Coronary artery (tissue), 2 donors: ENCODE data around the gene CEPT1.

Experiments
- DNase-seq: peaks from one replicate; pipeline ENCODE4 v3.0.0-alpha.2; 2017; ENCODE audit warnings: low spot score
- H3K27ac ChIP-seq, 2 donors: fragments of 200-600 bp; sonication (generic); one replicate each; pipeline ENCODE4 v1.5.1; 2016 to 2019
- H3K4me3 ChIP-seq: fragments of 200-600 bp; sonication (generic); 2 replicates; pipeline ENCODE4 v1.5.1; 2016; ENCODE audit warnings: mild to moderate bottlenecking, moderate library complexity
- TF ChIP-seq, protein P1 (sequence below): fragments of 200-600 bp; sonication (generic); IDR thresholded peaks from one replicate; pipeline ENCODE4 v1.5.1; 2019; ENCODE audit warnings: antibody characterized with exemption

CEPT1 gene

DNA sequence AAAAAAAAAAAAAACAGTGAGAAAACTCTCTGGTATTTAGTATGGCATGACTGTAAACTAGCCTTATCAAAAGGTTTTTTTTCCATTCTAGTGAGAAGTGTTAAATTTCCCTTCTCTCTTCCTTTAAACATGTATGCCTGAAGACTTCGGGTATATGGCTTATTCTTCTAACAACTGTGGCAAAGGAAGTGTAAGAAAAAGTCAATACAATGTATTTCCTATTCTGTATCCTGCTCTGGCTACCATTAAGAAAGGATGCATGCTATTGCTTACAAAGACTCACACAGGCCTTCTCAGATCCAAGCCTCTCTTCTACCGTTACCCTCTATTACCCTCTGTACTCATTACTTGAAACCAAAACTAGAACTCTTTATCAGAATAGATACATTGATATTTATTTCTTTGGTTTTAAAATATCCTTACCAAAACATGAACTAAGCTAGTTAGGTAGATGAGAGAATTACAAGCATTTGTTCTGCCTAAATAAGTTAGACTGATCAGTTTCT, 8.4 kb downstream of the CEPT1 start:
- DNase-seq = no peak
- Histone ChIP-seq H3K27ac (no peak overlapping the region), H3K4me3 (no peak overlapping the region)
- TF ChIP-seq, protein P1, sequence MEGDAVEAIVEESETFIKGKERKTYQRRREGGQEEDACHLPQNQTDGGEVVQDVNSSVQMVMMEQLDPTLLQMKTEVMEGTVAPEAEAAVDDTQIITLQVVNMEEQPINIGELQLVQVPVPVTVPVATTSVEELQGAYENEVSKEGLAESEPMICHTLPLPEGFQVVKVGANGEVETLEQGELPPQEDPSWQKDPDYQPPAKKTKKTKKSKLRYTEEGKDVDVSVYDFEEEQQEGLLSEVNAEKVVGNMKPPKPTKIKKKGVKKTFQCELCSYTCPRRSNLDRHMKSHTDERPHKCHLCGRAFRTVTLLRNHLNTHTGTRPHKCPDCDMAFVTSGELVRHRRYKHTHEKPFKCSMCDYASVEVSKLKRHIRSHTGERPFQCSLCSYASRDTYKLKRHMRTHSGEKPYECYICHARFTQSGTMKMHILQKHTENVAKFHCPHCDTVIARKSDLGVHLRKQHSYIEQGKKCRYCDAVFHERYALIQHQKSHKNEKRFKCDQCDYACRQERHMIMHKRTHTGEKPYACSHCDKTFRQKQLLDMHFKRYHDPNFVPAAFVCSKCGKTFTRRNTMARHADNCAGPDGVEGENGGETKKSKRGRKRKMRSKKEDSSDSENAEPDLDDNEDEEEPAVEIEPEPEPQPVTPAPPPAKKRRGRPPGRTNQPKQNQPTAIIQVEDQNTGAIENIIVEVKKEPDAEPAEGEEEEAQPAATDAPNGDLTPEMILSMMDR = no peak

DNA sequence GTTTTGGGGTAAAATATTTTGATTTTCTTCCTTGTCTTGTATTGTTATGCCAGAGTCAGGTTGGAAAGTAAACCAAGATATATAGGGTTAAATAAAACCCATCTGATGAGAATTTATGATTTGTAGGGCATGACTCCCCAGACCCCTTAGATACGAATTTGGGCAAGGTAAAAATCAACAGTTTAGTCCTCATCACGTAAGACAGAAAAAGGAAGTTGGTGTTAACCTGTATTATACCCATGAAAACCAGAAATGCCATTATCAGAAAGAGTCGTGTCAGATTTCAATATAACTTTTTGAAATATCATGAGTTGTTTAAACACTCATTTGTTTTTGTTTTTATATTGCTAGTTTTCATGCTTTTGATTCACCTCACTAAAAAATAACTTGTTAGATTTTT, 11.8 kb downstream of the CEPT1 start:
- no peak overlapping the region for H3K4me3 ChIP-seq
- TF ChIP-seq, protein P1 = no peak
- no peak for DNase-seq
- H3K27ac ChIP-seq = no peak overlapping the region

DNA sequence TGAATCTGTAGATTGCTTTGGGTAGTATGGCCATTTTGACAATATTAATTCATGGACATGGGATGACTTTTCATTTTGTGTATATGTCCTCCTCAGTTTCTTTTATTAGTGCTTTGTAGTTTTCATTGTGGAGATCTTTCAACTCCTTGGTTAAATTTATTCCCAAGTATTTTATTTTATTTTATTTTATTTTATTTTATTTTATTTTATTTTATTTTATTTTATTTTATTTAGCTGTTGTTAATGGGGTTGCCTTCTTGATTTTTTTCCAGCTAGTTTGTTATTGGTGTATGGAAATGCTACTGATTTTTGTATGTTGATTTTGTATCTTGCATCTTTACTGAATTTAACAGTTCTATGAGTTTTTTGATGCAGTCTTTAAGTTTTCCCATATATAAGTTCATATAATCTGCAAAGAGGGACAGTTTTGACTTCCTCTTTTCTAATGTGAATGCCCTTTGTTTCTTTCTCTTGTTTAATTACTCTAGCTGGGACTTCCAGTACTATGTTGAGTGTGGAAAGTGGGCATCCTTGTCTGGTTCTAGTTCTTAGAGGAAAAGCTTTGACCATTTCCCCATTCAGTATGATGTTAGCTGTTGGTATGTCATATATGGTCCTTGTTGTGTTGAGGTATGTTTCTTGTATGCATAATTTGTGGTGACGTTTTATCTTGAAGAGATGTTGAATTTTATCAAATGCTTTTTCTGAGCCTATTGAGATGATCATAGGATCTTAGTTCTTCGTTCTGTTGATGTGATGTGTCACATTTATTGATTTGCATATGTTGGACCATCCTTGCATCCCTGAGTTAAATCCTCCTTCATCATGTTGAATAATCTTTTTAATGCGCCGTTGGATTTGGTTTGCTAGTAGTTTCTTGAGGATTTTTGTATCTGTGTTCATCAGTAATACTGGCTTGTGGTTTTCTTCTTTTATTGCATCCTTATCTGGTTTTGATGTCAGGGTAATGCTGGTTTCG, 14.3 kb downstream of the CEPT1 start:
- DNase-seq = no peak
- H3K4me3 ChIP-seq = no peak overlapping the region
- TF ChIP-seq, protein P1 = no peak
- no peak overlapping the region for H3K27ac ChIP-seq

DNA sequence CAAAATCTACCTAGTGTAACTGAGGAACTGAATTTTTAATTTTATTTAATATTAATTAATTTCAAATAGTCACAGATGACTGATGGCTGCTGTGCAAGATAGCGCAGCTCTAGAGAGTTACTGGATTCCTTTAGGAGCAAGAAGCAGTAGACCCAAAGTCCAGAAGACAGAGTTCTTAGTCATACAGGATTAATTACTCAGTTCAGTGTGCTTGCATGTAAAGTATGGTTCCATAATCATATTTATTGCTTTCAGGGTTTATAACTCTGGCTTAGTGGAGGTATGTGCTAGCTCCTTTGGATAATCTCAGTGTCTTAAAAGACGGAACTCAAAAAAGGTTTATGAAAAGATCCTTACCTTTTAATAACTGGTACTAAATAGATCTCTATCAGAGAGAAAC, 17.4 kb downstream of the CEPT1 start:
- DNase-seq = no peak
- TF ChIP-seq, protein P1 = no peak
- Histone ChIP-seq H3K27ac (no peak overlapping the region), H3K4me3 (no peak overlapping the region)

DNA sequence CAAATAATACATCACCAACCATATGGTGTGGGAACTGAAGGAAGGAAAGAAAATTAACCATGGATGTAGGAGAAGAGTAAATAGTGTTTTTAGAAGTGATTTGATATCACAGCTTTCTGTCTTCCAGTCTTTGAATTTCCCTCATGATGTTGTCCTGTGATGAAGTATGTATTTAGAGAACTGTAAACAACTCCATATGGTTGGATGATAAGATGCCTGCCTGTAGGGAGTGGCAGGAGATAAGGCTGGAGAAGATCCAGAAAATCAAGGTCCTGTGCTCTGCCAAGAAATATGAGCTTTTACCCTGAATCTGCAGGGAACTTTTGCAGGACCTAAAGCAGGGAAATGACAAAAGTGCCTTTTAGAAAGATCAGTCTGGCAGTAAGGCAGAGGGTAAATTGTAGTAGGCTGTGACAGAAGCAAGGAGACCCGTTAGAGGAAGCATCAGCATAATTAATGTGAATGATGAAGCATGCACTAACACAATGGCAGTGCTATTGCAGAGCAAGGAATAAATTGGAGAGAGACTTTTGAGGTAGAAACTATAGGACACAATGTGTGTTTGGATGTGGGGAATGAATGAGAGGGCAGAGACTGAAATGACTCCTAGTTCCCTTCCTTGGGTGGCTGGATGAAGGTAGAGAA, 21.9 kb downstream of the CEPT1 start:
- TF ChIP-seq, protein P1 = no peak
- no peak for DNase-seq
- H3K27ac ChIP-seq = no peak overlapping the region
- H3K4me3 ChIP-seq = no peak overlapping the region

DNA sequence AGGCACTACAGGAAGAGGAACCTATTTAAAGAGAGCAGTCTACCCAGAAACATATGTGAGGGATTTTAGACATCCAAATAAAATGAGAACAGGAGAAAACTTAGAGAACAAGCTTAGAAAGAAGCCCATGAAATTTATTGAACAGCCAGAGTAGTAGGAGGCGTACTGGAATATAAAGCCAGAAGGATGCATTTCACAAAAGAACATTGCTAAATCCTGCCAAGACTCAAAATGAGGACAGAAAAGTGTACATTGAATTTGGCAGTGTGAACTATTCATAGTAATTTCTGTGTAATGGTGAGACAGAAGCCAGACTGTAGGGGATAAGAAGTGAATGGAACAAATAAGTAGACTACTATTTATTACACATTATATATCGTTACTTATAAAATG, 22.5 kb downstream of the CEPT1 start:
- DNase-seq = no peak
- Histone ChIP-seq H3K4me3 (no peak overlapping the region), H3K27ac (no peak overlapping the region)
- TF ChIP-seq, protein P1 = no peak
